Muscle layer of colon (tissue), 2 donors: ENCODE results near the gene RARRES2.

Experiments
- H3K27ac ChIP-seq: one replicate; pipeline ENCODE4 v1.7.0; 2013; ENCODE audit warnings: low read depth, mild to moderate bottlenecking, low read length, moderate library complexity
- H3K27me3 ChIP-seq, 2 donors: one replicate each; pipeline ENCODE4 v1.7.0; 2013; ENCODE audit warnings: low read length in 2 of 2, mild to moderate bottlenecking in 2 of 2; ENCODE audit not compliant: insufficient read depth in 2 of 2, control insufficient read depth in 1 of 2
- H3K36me3 ChIP-seq: one replicate; pipeline ENCODE4 v1.7.0; 2013; ENCODE audit warnings: mild to moderate bottlenecking, low read length; ENCODE audit not compliant: insufficient read depth
- H3K4me1 ChIP-seq: one replicate; pipeline ENCODE4 v1.7.0; 2013; ENCODE audit warnings: mild to moderate bottlenecking, low read length; ENCODE audit not compliant: insufficient read depth
- H3K4me3 ChIP-seq, 2 donors: one replicate each; pipeline ENCODE4 v1.7.0; 2013; ENCODE audit warnings: low read length in 2 of 2, low read depth in 1 of 2, mild to moderate bottlenecking in 1 of 2, moderate library complexity in 1 of 2
- H3K9ac ChIP-seq: one replicate; pipeline ENCODE4 v1.7.0; 2013; ENCODE audit warnings: low read length
- H3K9me3 ChIP-seq: one replicate; pipeline ENCODE4 v1.7.0; 2013; ENCODE audit warnings: mild to moderate bottlenecking, low read length
- donor health status: abdominal sarcoma.
- donor health status: Adenocarcinoma of cecum.

RARRES2 gene

GRCh38 chr7:150333659-150334058 is 7.8 kb downstream of the RARRES2 start:
- Histone ChIP-seq H3K27ac (no peak overlapping the region), H3K9ac (no peak overlapping the region), H3K9me3 (no peaks in the 10 kb centered on the region), H3K36me3 (peaks cover 11% of the 10 kb centered on the region), H3K27me3 (no peaks in the 10 kb centered on the region), H3K4me3 (no peak overlapping the region), H3K4me1 (peaks cover 41% of the 10 kb centered on the region)

- no peak overlapping the region for H3K27ac ChIP-seq
Observed at GRCh38 chr7:150332852-150333635, 8.4 kb downstream of the RARRES2 start.

GRCh38 chr7:150330211-150330885 is 11.1 kb downstream of the RARRES2 start:
- Histone ChIP-seq H3K9ac (no peak overlapping the region), H3K4me1 (peaks cover 10% of the 10 kb centered on the region), H3K9me3 (no peaks in the 10 kb centered on the region), H3K4me3 (no peak overlapping the region), H3K36me3 (peaks cover 27% of the 10 kb centered on the region), H3K27me3 (no peaks in the 10 kb centered on the region), H3K27ac (no peak overlapping the region)

More at GRCh38 chr7:150332852-150333635, 8.4 kb downstream of the RARRES2 start:
- Histone ChIP-seq H3K9me3 (no peaks in the 10 kb centered on the region), H3K9ac (no peak overlapping the region), H3K4me1 (peaks cover 35% of the 10 kb centered on the region), H3K4me3 (no peak overlapping the region), H3K27me3 (no peaks in the 10 kb centered on the region), H3K36me3 (peaks cover 15% of the 10 kb centered on the region)

GRCh38 chr7:150329331-150330120 is 11.9 kb downstream of the RARRES2 start:
- Histone ChIP-seq H3K27ac (no peak overlapping the region), H3K9ac (no peak overlapping the region), H3K9me3 (no peaks in the 10 kb centered on the region), H3K4me3 (no peak overlapping the region), H3K36me3 (peaks cover 27% of the 10 kb centered on the region), H3K27me3 (no peaks in the 10 kb centered on the region), H3K4me1 (peaks cover 2% of the 10 kb centered on the region)

- H3K27ac ChIP-seq, result no peak overlapping the region
- peaks cover 27% of the 10 kb centered on the region for H3K36me3 ChIP-seq
- H3K9ac ChIP-seq, result no peak overlapping the region
- no peak overlapping the region for H3K4me3 ChIP-seq
- no peaks in the 10 kb centered on the region for H3K9me3 ChIP-seq
- no peaks in the 10 kb centered on the region for H3K27me3 ChIP-seq
- peaks cover 12% of the 10 kb centered on the region for H3K4me1 ChIP-seq
Observed at GRCh38 chr7:150327308-150327707, 14.1 kb downstream of the RARRES2 start.

GRCh38 chr7:150326657-150327268 is 14.7 kb downstream of the RARRES2 start:
- peaks cover 27% of the 10 kb centered on the region for H3K36me3 ChIP-seq
- H3K9ac ChIP-seq, result no peak overlapping the region
- no peak overlapping the region for H3K4me3 ChIP-seq
- peaks cover 17% of the 10 kb centered on the region for H3K4me1 ChIP-seq
- H3K27me3 ChIP-seq, result no peaks in the 10 kb centered on the region
- H3K27ac ChIP-seq, result no peak overlapping the region
- no peaks in the 10 kb centered on the region for H3K9me3 ChIP-seq

GRCh38 chr7:150325901-150326300 is 15.5 kb downstream of the RARRES2 start:
- Histone ChIP-seq H3K36me3 (peaks cover 27% of the 10 kb centered on the region), H3K27ac (no peak overlapping the region)

GRCh38 chr7:150325110-150325611 is 16.3 kb downstream of the RARRES2 start:
- H3K9me3 ChIP-seq, result no peaks in the 10 kb centered on the region
- peaks cover 17% of the 10 kb centered on the region for H3K4me1 ChIP-seq
- no peak overlapping the region for H3K4me3 ChIP-seq
- H3K27ac ChIP-seq, result no peak overlapping the region
- H3K36me3 ChIP-seq, result peaks cover 23% of the 10 kb centered on the region
- H3K9ac ChIP-seq, result no peak overlapping the region
- H3K27me3 ChIP-seq, result no peaks in the 10 kb centered on the region

More at GRCh38 chr7:150325901-150326300, 15.5 kb downstream of the RARRES2 start:
- H3K4me3 ChIP-seq, result no peak overlapping the region
- no peak overlapping the region for H3K9ac ChIP-seq
- H3K9me3 ChIP-seq, result no peaks in the 10 kb centered on the region
- H3K4me1 ChIP-seq, result peaks cover 17% of the 10 kb centered on the region
- H3K27me3 ChIP-seq, result no peaks in the 10 kb centered on the region

GRCh38 chr7:150324373-150324961 is 17.0 kb downstream of the RARRES2 start:
- Histone ChIP-seq H3K9me3 (no peaks in the 10 kb centered on the region), H3K4me1 (peaks cover 17% of the 10 kb centered on the region), H3K4me3 (peak overlapping the region in 1 of 2 donors; percentile 78), H3K9ac (no peak overlapping the region), H3K36me3 (peaks cover 21% of the 10 kb centered on the region), H3K27ac (no peak overlapping the region), H3K27me3 (no peaks in the 10 kb centered on the region)

- Histone ChIP-seq H3K4me1 (peaks cover 17% of the 10 kb centered on the region), H3K9me3 (no peaks in the 10 kb centered on the region), H3K9ac (peak overlapping the region; percentile 55), H3K27ac (peak overlapping the region; percentile 77), H3K27me3 (no peaks in the 10 kb centered on the region), H3K36me3 (peaks cover 21% of the 10 kb centered on the region), H3K4me3 (peak overlapping the region; percentile 51 to 78)
Observed at GRCh38 chr7:150323682-150324372, 17.6 kb downstream of the RARRES2 start.
